NCI-H526 treated with DMSO at 0.1 percent for 48 hours (cell line): ENCODE data around the gene CARS1.

Source experiments
- DNase-seq: peaks from one replicate; lab custom pipeline; 2025; lab: John Stamatoyannopoulos, UW

CARS1 gene

GRCh38 chr11:3060436-3061025 lies 3.3 kb upstream of the CARS1 start:
- no peak for DNase-seq

- DNase-seq: no peak
These were observed 1.8 kb upstream of the CARS1 start for GRCh38 chr11:3058753-3059664.

- no peak for DNase-seq
These were observed 741 bp downstream of the CARS1 start for GRCh38 chr11:3056296-3057068.

- no peak for DNase-seq
These were observed 1.3 kb downstream of the CARS1 start for GRCh38 chr11:3055891-3056290.

GRCh38 chr11:3052567-3052966 lies 4.7 kb downstream of the CARS1 start:
- no peak for DNase-seq

- no peak for DNase-seq
These were observed 5.1 kb downstream of the CARS1 start for GRCh38 chr11:3052109-3052479.

- DNase-seq: no peak
These were observed 5.8 kb downstream of the CARS1 start for GRCh38 chr11:3051196-3052108.

GRCh38 chr11:3050386-3051195 lies 6.6 kb downstream of the CARS1 start:
- no peak for DNase-seq

- no peak for DNase-seq
These were observed 7.6 kb downstream of the CARS1 start for GRCh38 chr11:3049430-3050243.

GRCh38 chr11:3047637-3048036 lies 9.6 kb downstream of the CARS1 start:
- no peak for DNase-seq

- no peak for DNase-seq
These were observed 10.6 kb downstream of the CARS1 start for GRCh38 chr11:3046641-3047040.

GRCh38 chr11:3046190-3046589 lies 11.0 kb downstream of the CARS1 start:
- no peak for DNase-seq

GRCh38 chr11:3044915-3045314 lies 12.3 kb downstream of the CARS1 start:
- DNase-seq: no peak

- no peak for DNase-seq
These were observed 13.2 kb downstream of the CARS1 start for GRCh38 chr11:3044004-3044403.

GRCh38 chr11:3043315-3043871 lies 13.8 kb downstream of the CARS1 start:
- no peak for DNase-seq

GRCh38 chr11:3042496-3043314 lies 14.5 kb downstream of the CARS1 start:
- DNase-seq: no peak

GRCh38 chr11:3041699-3042441 lies 15.4 kb downstream of the CARS1 start:
- no peak for DNase-seq

- DNase-seq: no peak
These were observed 16.3 kb downstream of the CARS1 start for GRCh38 chr11:3040881-3041280.
